Measurements from ENCODE around the gene MRPL45. TPM values are rescaled to one million over a fixed set of nuclear protein-coding genes. Genes with fewer than 3 reads are reported as not detected.

Gene MRPL45
- total RNA-seq, 1 donor from 2014 or later: 34.0 TPM

GRCh38 chr17:38334480-38335364, 37.8 kb downstream of the MRPL45 start:
- H3K27me3 Mint-ChIP-seq (ENCODE audit: unreplicated experiment): peaks cover 10% of the 10 kb centered on the region
- H3K4me3 Mint-ChIP-seq (ENCODE audit: unreplicated experiment): no peak overlapping the region
- no peak overlapping the region for H3K27ac Mint-ChIP-seq (ENCODE audit: unreplicated experiment)
- no peaks in the 10 kb centered on the region for H3K36me3 Mint-ChIP-seq (ENCODE audit: unreplicated experiment)
- DNase-seq: no peak
- peaks cover 5% of the 10 kb centered on the region for H3K4me1 Mint-ChIP-seq (ENCODE audit: low read depth, unreplicated experiment)
- peaks cover 7% of the 10 kb centered on the region for H3K9me3 Mint-ChIP-seq (ENCODE audit: unreplicated experiment)
- TF ChIP-seq CTCF (IDR thresholded peaks at IDR 0.05; ENCODE audit: partially characterized antibody, unreplicated experiment): no peak

GRCh38 chr17:38336838-38337237, 39.9 kb downstream of the MRPL45 start:
- Mint-ChIP-seq H3K4me1 (ENCODE audit: low read depth, unreplicated experiment) (peaks cover 3% of the 10 kb centered on the region), H3K9me3 (ENCODE audit: unreplicated experiment) (peaks cover 4% of the 10 kb centered on the region), H3K36me3 (ENCODE audit: unreplicated experiment) (no peaks in the 10 kb centered on the region), H3K27me3 (ENCODE audit: unreplicated experiment) (peaks cover 8% of the 10 kb centered on the region), H3K4me3 (ENCODE audit: unreplicated experiment) (no peak overlapping the region), H3K27ac (ENCODE audit: unreplicated experiment) (no peak overlapping the region)
- no peak for TF ChIP-seq CTCF (IDR thresholded peaks at IDR 0.05; ENCODE audit: partially characterized antibody, unreplicated experiment)
- no peak for DNase-seq

- DNase-seq: no peak
- Mint-ChIP-seq H3K36me3 (ENCODE audit: unreplicated experiment) (no peaks in the 10 kb centered on the region), H3K27ac (ENCODE audit: unreplicated experiment) (no peak overlapping the region), H3K4me3 (ENCODE audit: unreplicated experiment) (no peak overlapping the region), H3K4me1 (ENCODE audit: low read depth, unreplicated experiment) (peaks cover 3% of the 10 kb centered on the region), H3K27me3 (ENCODE audit: unreplicated experiment) (peaks cover 11% of the 10 kb centered on the region), H3K9me3 (ENCODE audit: unreplicated experiment) (peaks cover 4% of the 10 kb centered on the region)
- no peak for TF ChIP-seq CTCF (IDR thresholded peaks at IDR 0.05; ENCODE audit: partially characterized antibody, unreplicated experiment)
Observed at GRCh38 chr17:38338053-38338452, 41.1 kb downstream of the MRPL45 start.

GRCh38 chr17:38338535-38338934, 41.6 kb downstream of the MRPL45 start:
- peaks cover 9% of the 10 kb centered on the region for H3K27me3 Mint-ChIP-seq (ENCODE audit: unreplicated experiment)
- no peak for DNase-seq
- no peak overlapping the region for H3K27ac Mint-ChIP-seq (ENCODE audit: unreplicated experiment)
- peaks cover 3% of the 10 kb centered on the region for H3K4me1 Mint-ChIP-seq (ENCODE audit: low read depth, unreplicated experiment)
- peaks cover 4% of the 10 kb centered on the region for H3K9me3 Mint-ChIP-seq (ENCODE audit: unreplicated experiment)
- no peak overlapping the region for H3K4me3 Mint-ChIP-seq (ENCODE audit: unreplicated experiment)
- no peak for TF ChIP-seq CTCF (IDR thresholded peaks at IDR 0.05; ENCODE audit: partially characterized antibody, unreplicated experiment)
- H3K36me3 Mint-ChIP-seq (ENCODE audit: unreplicated experiment): no peaks in the 10 kb centered on the region

GRCh38 chr17:38339891-38340290, 42.9 kb downstream of the MRPL45 start:
- DNase-seq: no peak
- Mint-ChIP-seq H3K27ac (ENCODE audit: unreplicated experiment) (no peak overlapping the region), H3K4me1 (ENCODE audit: low read depth, unreplicated experiment) (peaks cover 3% of the 10 kb centered on the region), H3K4me3 (ENCODE audit: unreplicated experiment) (no peak overlapping the region), H3K27me3 (ENCODE audit: unreplicated experiment) (peaks cover 9% of the 10 kb centered on the region), H3K36me3 (ENCODE audit: unreplicated experiment) (no peaks in the 10 kb centered on the region), H3K9me3 (ENCODE audit: unreplicated experiment) (peaks cover 4% of the 10 kb centered on the region)
- no peak for TF ChIP-seq CTCF (IDR thresholded peaks at IDR 0.05; ENCODE audit: partially characterized antibody, unreplicated experiment)
